ENCODE results near the gene PAX6.

GRCh38 chr11:31825838-31826484, 14.8 kb upstream of the PAX6 start:
- TF ChIP-seq FOXM1 (CRISPR knock-in tag; IDR thresholded peaks at IDR 0.05) (no peak), NFIC (IDR thresholded peaks at IDR 0.05; ENCODE audit: low read length) (no peak), TIGD3 (CRISPR knock-in tag; IDR thresholded peaks at IDR 0.05; ENCODE audit: borderline replicate concordance) (no peak), USF2 (IDR thresholded peaks at IDR 0.05; ENCODE audit: low read depth, low read length) (no peak), USF2 (CRISPR knock-in tag; IDR thresholded peaks at IDR 0.05; ENCODE audit: borderline replicate concordance) (no peak), TFE3 (CRISPR knock-in tag; IDR thresholded peaks at IDR 0.05) (no peak), ATRX (CRISPR knock-in tag; IDR thresholded peaks at IDR 0.05; ENCODE audit: borderline replicate concordance) (no peak), ZNF207 (IDR thresholded peaks at IDR 0.05; ENCODE audit: borderline replicate concordance) (no peak), PCBP1 (IDR thresholded peaks at IDR 0.05; ENCODE audit: borderline replicate concordance, low read depth, low read length) (no peak), KDM5B (CRISPR knock-in tag; IDR thresholded peaks at IDR 0.05; ENCODE audit: borderline replicate concordance) (no peak), ZBTB42 (CRISPR knock-in tag; IDR thresholded peaks at IDR 0.05) (no peak)
- TF ChIP-seq, protein P1, sequence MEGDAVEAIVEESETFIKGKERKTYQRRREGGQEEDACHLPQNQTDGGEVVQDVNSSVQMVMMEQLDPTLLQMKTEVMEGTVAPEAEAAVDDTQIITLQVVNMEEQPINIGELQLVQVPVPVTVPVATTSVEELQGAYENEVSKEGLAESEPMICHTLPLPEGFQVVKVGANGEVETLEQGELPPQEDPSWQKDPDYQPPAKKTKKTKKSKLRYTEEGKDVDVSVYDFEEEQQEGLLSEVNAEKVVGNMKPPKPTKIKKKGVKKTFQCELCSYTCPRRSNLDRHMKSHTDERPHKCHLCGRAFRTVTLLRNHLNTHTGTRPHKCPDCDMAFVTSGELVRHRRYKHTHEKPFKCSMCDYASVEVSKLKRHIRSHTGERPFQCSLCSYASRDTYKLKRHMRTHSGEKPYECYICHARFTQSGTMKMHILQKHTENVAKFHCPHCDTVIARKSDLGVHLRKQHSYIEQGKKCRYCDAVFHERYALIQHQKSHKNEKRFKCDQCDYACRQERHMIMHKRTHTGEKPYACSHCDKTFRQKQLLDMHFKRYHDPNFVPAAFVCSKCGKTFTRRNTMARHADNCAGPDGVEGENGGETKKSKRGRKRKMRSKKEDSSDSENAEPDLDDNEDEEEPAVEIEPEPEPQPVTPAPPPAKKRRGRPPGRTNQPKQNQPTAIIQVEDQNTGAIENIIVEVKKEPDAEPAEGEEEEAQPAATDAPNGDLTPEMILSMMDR (CRISPR knock-in tag; IDR thresholded peaks at IDR 0.05) = no peak
- TF ChIP-seq, protein P2, sequence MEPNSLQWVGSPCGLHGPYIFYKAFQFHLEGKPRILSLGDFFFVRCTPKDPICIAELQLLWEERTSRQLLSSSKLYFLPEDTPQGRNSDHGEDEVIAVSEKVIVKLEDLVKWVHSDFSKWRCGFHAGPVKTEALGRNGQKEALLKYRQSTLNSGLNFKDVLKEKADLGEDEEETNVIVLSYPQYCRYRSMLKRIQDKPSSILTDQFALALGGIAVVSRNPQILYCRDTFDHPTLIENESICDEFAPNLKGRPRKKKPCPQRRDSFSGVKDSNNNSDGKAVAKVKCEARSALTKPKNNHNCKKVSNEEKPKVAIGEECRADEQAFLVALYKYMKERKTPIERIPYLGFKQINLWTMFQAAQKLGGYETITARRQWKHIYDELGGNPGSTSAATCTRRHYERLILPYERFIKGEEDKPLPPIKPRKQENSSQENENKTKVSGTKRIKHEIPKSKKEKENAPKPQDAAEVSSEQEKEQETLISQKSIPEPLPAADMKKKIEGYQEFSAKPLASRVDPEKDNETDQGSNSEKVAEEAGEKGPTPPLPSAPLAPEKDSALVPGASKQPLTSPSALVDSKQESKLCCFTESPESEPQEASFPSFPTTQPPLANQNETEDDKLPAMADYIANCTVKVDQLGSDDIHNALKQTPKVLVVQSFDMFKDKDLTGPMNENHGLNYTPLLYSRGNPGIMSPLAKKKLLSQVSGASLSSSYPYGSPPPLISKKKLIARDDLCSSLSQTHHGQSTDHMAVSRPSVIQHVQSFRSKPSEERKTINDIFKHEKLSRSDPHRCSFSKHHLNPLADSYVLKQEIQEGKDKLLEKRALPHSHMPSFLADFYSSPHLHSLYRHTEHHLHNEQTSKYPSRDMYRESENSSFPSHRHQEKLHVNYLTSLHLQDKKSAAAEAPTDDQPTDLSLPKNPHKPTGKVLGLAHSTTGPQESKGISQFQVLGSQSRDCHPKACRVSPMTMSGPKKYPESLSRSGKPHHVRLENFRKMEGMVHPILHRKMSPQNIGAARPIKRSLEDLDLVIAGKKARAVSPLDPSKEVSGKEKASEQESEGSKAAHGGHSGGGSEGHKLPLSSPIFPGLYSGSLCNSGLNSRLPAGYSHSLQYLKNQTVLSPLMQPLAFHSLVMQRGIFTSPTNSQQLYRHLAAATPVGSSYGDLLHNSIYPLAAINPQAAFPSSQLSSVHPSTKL (CRISPR knock-in tag; IDR thresholded peaks at IDR 0.05) = no peak
